ENCODE measurements around the gene THOC5. TPM values are rescaled to one million over a fixed set of nuclear protein-coding genes. Genes with fewer than 3 reads are reported as not detected.

The THOC5 gene
- total RNA-seq, 3 donors from 2014 or later: 33.2 to 55.4 (median 48.0) TPM

DNA sequence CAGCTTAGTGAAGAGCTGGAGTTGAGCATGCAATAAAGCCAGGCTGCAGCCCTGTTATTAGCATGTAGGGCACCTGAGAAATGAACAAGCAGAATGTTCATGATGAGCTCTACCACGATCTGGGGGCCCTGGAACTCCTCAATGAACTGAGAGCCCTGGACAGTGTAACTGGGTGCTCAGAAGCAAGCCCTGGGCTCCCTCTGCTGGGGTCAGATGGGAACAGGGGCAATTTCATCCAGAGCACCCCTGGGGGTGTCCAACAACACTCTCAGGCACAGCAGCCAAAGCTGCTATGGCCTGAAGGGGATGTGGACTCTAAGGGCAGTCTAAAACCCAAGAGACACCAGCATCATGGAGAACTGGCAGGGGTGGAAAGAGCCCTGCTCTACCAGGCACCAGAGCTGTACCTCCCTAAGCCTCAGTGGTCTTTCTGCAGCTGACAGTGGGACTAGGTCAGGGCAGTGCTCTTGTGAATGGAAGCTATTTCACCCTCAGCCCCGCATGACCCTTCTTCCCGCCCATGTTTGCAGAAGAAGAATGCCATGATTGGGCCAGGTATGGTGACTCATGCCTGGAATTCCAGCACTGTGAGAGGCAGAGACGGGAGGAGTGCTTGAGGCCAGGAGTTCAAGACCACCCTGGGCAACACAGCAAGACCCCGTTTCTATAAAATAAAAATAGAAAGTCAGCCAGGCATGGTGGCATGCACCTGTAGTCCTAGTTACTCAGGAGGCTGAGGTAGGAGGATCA is 28.9 kb downstream of the THOC5 start:
- Histone ChIP-seq H3K4me3 (no peak overlapping the region), H3K36me3 (no peaks in the 10 kb centered on the region), H3K27me3 (no peaks in the 10 kb centered on the region), H3K4me1 (no peaks in the 10 kb centered on the region), H3K27ac (no peak overlapping the region), H3K9me3 (no peaks in the 10 kb centered on the region)
- intact Hi-C loops (cut with DNase I; ENCODE audit: low total_unique reads): loop anchor here (10.0 kb wide), 1 partner anchor 130 kb away; no protein-coding TSS in a partner anchor
- no peak for TF ChIP-seq POLR2A (IDR thresholded peaks at IDR 0.05)
- TF ChIP-seq, protein P1, sequence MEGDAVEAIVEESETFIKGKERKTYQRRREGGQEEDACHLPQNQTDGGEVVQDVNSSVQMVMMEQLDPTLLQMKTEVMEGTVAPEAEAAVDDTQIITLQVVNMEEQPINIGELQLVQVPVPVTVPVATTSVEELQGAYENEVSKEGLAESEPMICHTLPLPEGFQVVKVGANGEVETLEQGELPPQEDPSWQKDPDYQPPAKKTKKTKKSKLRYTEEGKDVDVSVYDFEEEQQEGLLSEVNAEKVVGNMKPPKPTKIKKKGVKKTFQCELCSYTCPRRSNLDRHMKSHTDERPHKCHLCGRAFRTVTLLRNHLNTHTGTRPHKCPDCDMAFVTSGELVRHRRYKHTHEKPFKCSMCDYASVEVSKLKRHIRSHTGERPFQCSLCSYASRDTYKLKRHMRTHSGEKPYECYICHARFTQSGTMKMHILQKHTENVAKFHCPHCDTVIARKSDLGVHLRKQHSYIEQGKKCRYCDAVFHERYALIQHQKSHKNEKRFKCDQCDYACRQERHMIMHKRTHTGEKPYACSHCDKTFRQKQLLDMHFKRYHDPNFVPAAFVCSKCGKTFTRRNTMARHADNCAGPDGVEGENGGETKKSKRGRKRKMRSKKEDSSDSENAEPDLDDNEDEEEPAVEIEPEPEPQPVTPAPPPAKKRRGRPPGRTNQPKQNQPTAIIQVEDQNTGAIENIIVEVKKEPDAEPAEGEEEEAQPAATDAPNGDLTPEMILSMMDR (IDR thresholded peaks at IDR 0.05): peak in 2 of 3 donors; percentile 33 to 42
- no peak for DNase-seq (ENCODE audit: low spot score in 2 of 2)

DNA sequence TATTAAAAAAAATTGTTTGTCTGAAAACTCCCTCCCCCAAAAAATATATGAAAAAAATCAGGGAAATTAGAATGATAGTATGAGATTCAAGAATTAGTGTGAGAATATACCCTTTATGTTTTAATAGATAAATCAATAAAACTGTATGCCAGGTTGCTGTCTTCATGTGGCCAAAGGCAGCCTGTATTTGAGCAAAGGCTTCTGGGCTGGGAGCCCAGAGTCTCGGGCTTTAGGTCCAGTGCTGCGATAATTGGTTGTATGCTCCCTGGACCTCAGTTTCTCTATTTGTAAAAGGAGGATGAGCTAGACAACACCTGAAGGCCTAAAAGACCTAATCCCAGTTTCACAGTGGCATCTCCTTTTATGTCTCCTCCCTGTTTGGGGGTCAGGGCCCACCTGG is 29.8 kb downstream of the THOC5 start:
- Histone ChIP-seq H3K36me3 (peaks cover 4% of the 10 kb centered on the region), H3K27me3 (no peaks in the 10 kb centered on the region), H3K27ac (no peak overlapping the region), H3K9me3 (no peaks in the 10 kb centered on the region), H3K4me3 (no peak overlapping the region), H3K4me1 (no peaks in the 10 kb centered on the region)
- DNase-seq (ENCODE audit: low spot score in 2 of 2): no peak
- intact Hi-C loops (cut with DNase I; ENCODE audit: low total_unique reads): loop anchor here (10.0 kb wide), 1 partner anchor 129 kb away; no protein-coding TSS in a partner anchor
- TF ChIP-seq, protein P1 (IDR thresholded peaks at IDR 0.05): no peak

DNA sequence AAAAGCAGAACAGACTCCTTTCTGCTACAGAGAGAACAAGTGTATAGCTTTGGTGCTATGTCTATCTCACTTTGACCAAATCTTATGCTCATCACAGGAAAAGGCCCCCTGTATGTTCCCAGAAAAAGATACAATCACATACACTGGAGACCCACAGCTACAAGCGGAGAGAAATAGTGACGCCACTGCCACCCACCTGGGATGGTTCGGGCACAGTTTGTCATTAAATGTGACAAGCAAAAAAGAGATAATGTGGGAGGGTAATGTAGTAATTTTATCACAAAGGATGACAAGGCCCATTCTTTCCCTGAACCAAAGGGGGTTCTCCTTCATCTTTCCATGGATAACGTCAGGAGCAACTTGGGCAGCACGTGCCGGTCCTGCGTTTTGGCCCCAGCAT is 32.0 kb downstream of the THOC5 start:
- TF ChIP-seq POLR2AphosphoS5 (IDR thresholded peaks at IDR 0.05): no peak
- TF ChIP-seq, protein P1 (IDR thresholded peaks at IDR 0.05): no peak
- TF ChIP-seq POLR2A (IDR thresholded peaks at IDR 0.05): no peak
- no peak for DNase-seq (ENCODE audit: low spot score in 2 of 2)
- Histone ChIP-seq H3K27me3 (no peaks in the 10 kb centered on the region), H3K9me3 (no peaks in the 10 kb centered on the region), H3K36me3 (peaks cover 4% of the 10 kb centered on the region), H3K4me3 (no peak overlapping the region), H3K27ac (no peak overlapping the region), H3K4me1 (no peaks in the 10 kb centered on the region)
- intact Hi-C loops (cut with DNase I; ENCODE audit: low total_unique reads): loop anchor here (10.0 kb wide), 1 partner anchor 127 kb away; no protein-coding TSS in a partner anchor

DNA sequence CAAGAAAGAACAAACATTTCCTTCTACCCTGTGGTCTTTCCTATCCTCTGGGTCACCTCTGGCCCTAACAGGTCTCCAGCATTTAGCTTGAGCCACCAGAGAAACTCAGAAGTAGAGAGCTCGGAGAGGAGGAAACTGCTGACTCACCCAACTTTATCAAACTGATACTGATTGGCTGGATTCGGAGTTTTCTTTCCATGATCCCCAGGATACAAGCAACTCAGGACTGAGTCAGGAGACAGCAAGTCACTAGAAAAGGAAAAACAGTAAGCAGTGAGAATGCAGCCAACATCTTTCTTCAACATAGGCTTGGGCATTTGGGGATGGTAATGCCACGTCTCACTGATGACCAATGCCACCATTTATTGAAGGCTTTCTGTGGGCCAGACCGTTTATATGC is 32.7 kb downstream of the THOC5 start:
- TF ChIP-seq, protein P1 (IDR thresholded peaks at IDR 0.05): no peak
- TF ChIP-seq POLR2A (IDR thresholded peaks at IDR 0.05): no peak
- no peak for TF ChIP-seq POLR2AphosphoS5 (IDR thresholded peaks at IDR 0.05)
- H3K9me3 ChIP-seq: no peaks in the 10 kb centered on the region
- no peak overlapping the region for H3K4me3 ChIP-seq
- DNase-seq (ENCODE audit: low spot score in 2 of 2): no peak
- peak overlapping the region in 1 of 2 donors; percentile 14 for H3K27ac ChIP-seq
- H3K4me1 ChIP-seq: no peaks in the 10 kb centered on the region
- intact Hi-C loops (cut with DNase I; ENCODE audit: low total_unique reads): loop anchor here (10.0 kb wide), 1 partner anchor 126 kb away; no protein-coding TSS in a partner anchor
- H3K36me3 ChIP-seq: peaks cover 4% of the 10 kb centered on the region
- no peaks in the 10 kb centered on the region for H3K27me3 ChIP-seq

DNA sequence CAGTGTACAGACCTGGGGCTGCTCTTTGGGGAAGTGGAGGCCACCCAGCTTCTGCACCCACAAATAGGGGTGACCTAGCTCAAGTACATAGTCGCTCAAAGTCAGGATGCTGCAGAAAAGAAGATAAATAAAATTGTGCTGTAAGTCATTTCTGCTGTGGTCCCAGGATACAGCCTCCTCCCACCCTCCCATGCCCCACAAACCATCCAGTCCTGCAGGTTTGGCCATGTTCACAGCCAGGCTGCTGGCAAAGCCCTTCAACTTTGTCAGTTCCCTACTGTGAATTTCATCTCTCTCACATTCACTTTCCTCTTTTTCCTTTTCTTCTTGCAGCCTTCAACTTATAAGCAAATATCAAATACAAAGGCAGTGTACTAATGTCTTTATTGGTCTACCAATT is 33.6 kb downstream of the THOC5 start:
- DNase-seq (ENCODE audit: low spot score in 2 of 2): no peak
- H3K4me3 ChIP-seq: no peak overlapping the region
- no peaks in the 10 kb centered on the region for H3K9me3 ChIP-seq
- H3K27me3 ChIP-seq: no peaks in the 10 kb centered on the region
- peaks cover 4% of the 10 kb centered on the region for H3K36me3 ChIP-seq
- H3K4me1 ChIP-seq: no peaks in the 10 kb centered on the region
- intact Hi-C loops (cut with DNase I; ENCODE audit: low total_unique reads): loop anchor here (10.0 kb wide), 1 partner anchor 125 kb away; no protein-coding TSS in a partner anchor
- H3K27ac ChIP-seq: peak overlapping the region in 1 of 2 donors; percentile 61
- TF ChIP-seq, protein P1 (IDR thresholded peaks at IDR 0.05): no peak
- TF ChIP-seq POLR2A (IDR thresholded peaks at IDR 0.05) (no peak), POLR2AphosphoS5 (IDR thresholded peaks at IDR 0.05) (no peak)

Data from breast epithelium (tissue), 4 donors.